ENCODE data around the gene STAT6. TPM values are rescaled to one million over a fixed set of nuclear protein-coding genes. Genes with fewer than 3 reads are reported as not detected.

The STAT6 gene
- total and polyA plus RNA-seq, 2 donors (not counting 1 experiment from before 2014, with no cell fraction given), result 544 to 736 TPM

DNA sequence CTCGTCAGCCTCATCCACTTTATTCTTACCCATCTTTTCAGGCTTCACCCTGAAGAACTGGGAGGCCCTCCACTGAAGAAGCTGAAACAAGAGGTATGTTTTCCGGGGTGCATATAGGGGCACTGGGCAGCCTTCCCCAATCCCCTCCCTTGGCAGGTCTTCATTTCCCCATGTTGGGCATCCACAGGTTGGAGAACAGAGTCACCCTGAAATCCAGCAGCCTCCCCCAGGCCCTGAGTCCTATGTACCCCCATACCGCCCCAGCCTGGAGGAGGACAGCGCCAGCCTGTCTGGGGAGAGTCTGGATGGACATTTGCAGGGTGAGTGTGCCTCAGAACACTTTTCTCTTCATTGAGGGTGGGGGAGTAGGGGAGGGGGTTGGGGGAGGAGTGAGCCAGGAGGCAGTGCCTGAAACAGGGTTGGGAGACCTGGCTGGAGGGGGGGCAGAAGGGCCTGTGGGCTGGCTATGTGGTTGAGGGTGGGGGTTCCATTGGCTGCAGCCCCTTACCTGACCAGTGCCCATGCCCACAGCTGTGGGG, 18.2 kb downstream of the STAT6 start:
- peak overlapping the region; percentile 82 for H3K4me3 Mint-ChIP-seq
- peaks cover 21% of the 10 kb centered on the region for H4K20me1 ChIP-seq (ENCODE audit: control insufficient read depth, insufficient read depth, low read length, poor library complexity, severe bottlenecking)

DNA sequence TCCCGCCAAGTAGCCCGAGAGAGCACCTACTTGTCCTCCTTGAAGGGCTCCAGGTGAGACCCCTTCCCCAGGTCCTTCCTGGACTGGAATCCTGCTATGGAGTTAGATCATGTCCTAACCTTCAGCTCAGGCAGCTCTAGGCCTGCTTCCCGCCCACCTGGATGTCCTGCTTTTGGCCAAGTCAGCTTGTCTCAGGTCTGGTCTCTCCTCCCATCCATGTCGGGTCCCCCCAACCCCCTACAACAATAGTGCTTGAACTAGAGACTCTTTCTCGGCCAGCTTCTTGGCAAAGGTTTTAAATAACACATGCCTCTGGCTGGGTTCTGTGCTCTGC, 18.7 kb downstream of the STAT6 start:
- Mint-ChIP-seq H3K4me3 (peak overlapping the region; percentile 17), H3K4me1 (peaks cover 66% of the 10 kb centered on the region), H3K9me3 (ENCODE audit: insufficient read depth) (no peaks in the 10 kb centered on the region), H3K27me3 (no peaks in the 10 kb centered on the region), H3K27ac (peak overlapping the region; percentile 80)
- Histone ChIP-seq H3K9me3 (ENCODE audit: control extremely low read depth in 1 of 3, control insufficient read depth in 2 of 3, insufficient read depth in 1 of 3, low read length in 2 of 3) (no peaks in the 10 kb centered on the region), H2AFZ (ENCODE audit: insufficient read depth, low read depth, low read length, poor library complexity, severe bottlenecking) (no peak overlapping the region), H4K20me1 (ENCODE audit: control insufficient read depth, insufficient read depth, low read length, poor library complexity, severe bottlenecking) (peaks cover 21% of the 10 kb centered on the region), H3K27me3 (replicated peaks in 1 of 4; ENCODE audit: control extremely low read depth in 1 of 4, control insufficient read depth in 3 of 4, insufficient read depth in 4 of 4, low read length in 3 of 4) (no peaks in the 10 kb centered on the region), H3K4me3 (ENCODE audit: control extremely low read depth in 1 of 5, extremely low read depth in 1 of 5, insufficient read depth in 1 of 5, low read depth in 2 of 5, low read length in 4 of 5) (no peak overlapping the region), H3K4me2 (replicated peaks; ENCODE audit: low read depth, low read length, poor library complexity, severe bottlenecking) (no peak overlapping the region), H3K79me2 (ENCODE audit: control insufficient read depth, insufficient read depth, low read length) (peaks cover 16% of the 10 kb centered on the region), H3K36me3 (replicated peaks in 1 of 2; ENCODE audit: control extremely low read depth in 1 of 2, control insufficient read depth in 1 of 2, extremely low read depth in 1 of 2, insufficient read depth in 2 of 2, low read length in 1 of 2) (peaks cover 0 to 37% of the 10 kb centered on the region in 2 experiments), H3K4me1 (ENCODE audit: control insufficient read depth in 2 of 2, insufficient read depth in 2 of 2, low read length in 2 of 2) (peaks cover 22 to 42% of the 10 kb centered on the region in 2 donors), H3K27ac (ENCODE audit: low read length in 2 of 2) (peak overlapping the region in 1 of 2 donors; percentile 3), H3K9ac (ENCODE audit: low read length) (no peak overlapping the region)
- DNase-seq (peak; percentile 26), ATAC-seq (ENCODE audit: low read depth) (no peak)
- CTCF ChIA-PET, result interaction anchor here (1.4 to 18.5 kb wide), 6 partner anchors 14 to 91 kb away, joined by 3 to 406 read pairs (median 6); partner anchors contain the start of genes NEMP1 and STAT6
- intact Hi-C loops (cut with micrococcal nuclease), result loop anchor here (2.0 kb wide), 1 partner anchor 14 kb away; the partner anchor contains the start of gene NEMP1
- 94% methylated on average over 5 of the region's 5 CpGs for WGBS (ENCODE audit: insufficient coverage)
- TF ChIP-seq EZH2 (IDR thresholded peaks at IDR 0.05; ENCODE audit: borderline replicate concordance, insufficient read depth, low read depth, low read length, poor library complexity, severe bottlenecking), result no peak
- TF ChIP-seq, protein P1, sequence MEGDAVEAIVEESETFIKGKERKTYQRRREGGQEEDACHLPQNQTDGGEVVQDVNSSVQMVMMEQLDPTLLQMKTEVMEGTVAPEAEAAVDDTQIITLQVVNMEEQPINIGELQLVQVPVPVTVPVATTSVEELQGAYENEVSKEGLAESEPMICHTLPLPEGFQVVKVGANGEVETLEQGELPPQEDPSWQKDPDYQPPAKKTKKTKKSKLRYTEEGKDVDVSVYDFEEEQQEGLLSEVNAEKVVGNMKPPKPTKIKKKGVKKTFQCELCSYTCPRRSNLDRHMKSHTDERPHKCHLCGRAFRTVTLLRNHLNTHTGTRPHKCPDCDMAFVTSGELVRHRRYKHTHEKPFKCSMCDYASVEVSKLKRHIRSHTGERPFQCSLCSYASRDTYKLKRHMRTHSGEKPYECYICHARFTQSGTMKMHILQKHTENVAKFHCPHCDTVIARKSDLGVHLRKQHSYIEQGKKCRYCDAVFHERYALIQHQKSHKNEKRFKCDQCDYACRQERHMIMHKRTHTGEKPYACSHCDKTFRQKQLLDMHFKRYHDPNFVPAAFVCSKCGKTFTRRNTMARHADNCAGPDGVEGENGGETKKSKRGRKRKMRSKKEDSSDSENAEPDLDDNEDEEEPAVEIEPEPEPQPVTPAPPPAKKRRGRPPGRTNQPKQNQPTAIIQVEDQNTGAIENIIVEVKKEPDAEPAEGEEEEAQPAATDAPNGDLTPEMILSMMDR (IDR thresholded peaks at IDR 0.05), result no peak
- POLR2A ChIA-PET, result interaction anchor here (0.6 to 3.6 kb wide), 7 partner anchors 13 to 341 kb away, joined by 3 to 56 read pairs (median 5); partner anchors contain the start of gene STAT6

More for the DNA sequence above, 18.2 kb downstream of the STAT6 start:
- peak overlapping the region; percentile 95 for H3K27ac Mint-ChIP-seq
- no peak for TF ChIP-seq EZH2 (IDR thresholded peaks at IDR 0.05; ENCODE audit: borderline replicate concordance, insufficient read depth, low read depth, low read length, poor library complexity, severe bottlenecking)
- TF ChIP-seq, protein P1 (IDR thresholded peaks at IDR 0.05), result no peak
- no peaks in the 10 kb centered on the region for H3K27me3 Mint-ChIP-seq
- Histone ChIP-seq H3K4me1 (ENCODE audit: control insufficient read depth in 2 of 2, insufficient read depth in 2 of 2, low read length in 2 of 2) (peaks cover 22 to 40% of the 10 kb centered on the region in 2 donors), H3K79me2 (ENCODE audit: control insufficient read depth, insufficient read depth, low read length) (peaks cover 16% of the 10 kb centered on the region), H3K9ac (ENCODE audit: low read length) (no peak overlapping the region), H3K9me3 (ENCODE audit: control extremely low read depth in 1 of 3, control insufficient read depth in 2 of 3, insufficient read depth in 1 of 3, low read length in 2 of 3) (no peaks in the 10 kb centered on the region), H3K4me3 (ENCODE audit: control extremely low read depth in 1 of 5, extremely low read depth in 1 of 5, insufficient read depth in 1 of 5, low read depth in 2 of 5, low read length in 4 of 5) (no peak overlapping the region), H2AFZ (ENCODE audit: insufficient read depth, low read depth, low read length, poor library complexity, severe bottlenecking) (no peak overlapping the region), H3K36me3 (replicated peaks in 1 of 2; ENCODE audit: control extremely low read depth in 1 of 2, control insufficient read depth in 1 of 2, extremely low read depth in 1 of 2, insufficient read depth in 2 of 2, low read length in 1 of 2) (peaks cover 0 to 41% of the 10 kb centered on the region in 2 experiments), H3K27me3 (replicated peaks in 1 of 4; ENCODE audit: control extremely low read depth in 1 of 4, control insufficient read depth in 3 of 4, insufficient read depth in 4 of 4, low read length in 3 of 4) (no peaks in the 10 kb centered on the region), H3K4me2 (replicated peaks; ENCODE audit: low read depth, low read length, poor library complexity, severe bottlenecking) (peak overlapping the region; percentile 82), H3K27ac (ENCODE audit: low read length in 2 of 2) (peak overlapping the region; percentile 73 to 82)
- ChIA-PET CTCF (interaction anchor here (0.5 to 18.5 kb wide), 8 partner anchors 13 to 1046 kb away, joined by 3 to 406 read pairs (median 5); partner anchors contain the start of genes NEMP1 and STAT6), POLR2A (interaction anchor here (0.6 to 3.6 kb wide), 8 partner anchors 15 to 341 kb away, joined by 3 to 56 read pairs (median 8); partner anchors contain the start of gene STAT6)
- peaks cover 65% of the 10 kb centered on the region for H3K4me1 Mint-ChIP-seq
- 100% methylated on average over 4 of the region's 4 CpGs for WGBS (ENCODE audit: insufficient coverage)
- no peak for ATAC-seq (ENCODE audit: low read depth)
- intact Hi-C loops (cut with micrococcal nuclease), result loop anchor here (1.0 to 2.0 kb wide), 3 partner anchors 14 to 24 kb away; partner anchors contain the start of gene NEMP1
- peak; percentile 19 for DNase-seq
- H3K9me3 Mint-ChIP-seq (ENCODE audit: insufficient read depth), result no peaks in the 10 kb centered on the region

Data from B cell (primary cell).